ENCODE data around the gene ERICH6. TPM values are rescaled to one million over a fixed set of nuclear protein-coding genes. Genes with fewer than 3 reads are reported as not detected.

ERICH6 gene
- total RNA-seq, 1 donor from 2014 or later = not detected

- DNase-seq (ENCODE audit: low read depth, low spot score) = no peak
These were observed 89.8 kb downstream of the ERICH6 start for GRCh38 chr3:150613709-150614480.

- no peak for DNase-seq (ENCODE audit: low read depth, low spot score)
These were observed 90.7 kb downstream of the ERICH6 start for GRCh38 chr3:150613034-150613433.

- DNase-seq (ENCODE audit: low read depth, low spot score) = no peak
These were observed 91.2 kb downstream of the ERICH6 start for GRCh38 chr3:150612494-150612893.

- no peak for DNase-seq (ENCODE audit: low read depth, low spot score)
These were observed 92.1 kb downstream of the ERICH6 start for GRCh38 chr3:150611666-150612065.

- no peak for DNase-seq (ENCODE audit: low read depth, low spot score)
These were observed 92.9 kb downstream of the ERICH6 start for GRCh38 chr3:150610785-150611184.

GRCh38 chr3:150609988-150610387 is 93.7 kb downstream of the ERICH6 start:
- DNase-seq (ENCODE audit: low read depth, low spot score) = no peak

Other genes with a start within 250 kb of the ERICH6 start
- gene SERP1, start 157.4 kb downstream of the ERICH6 start, total RNA-seq = 187 and 198 TPM in 2 replicates
- 219 and 267 TPM in 2 replicates for gene EIF2A, start 157.1 kb downstream of the ERICH6 start, total RNA-seq
- gene SELENOT, start 100.6 kb downstream of the ERICH6 start, total RNA-seq = 291 and 391 TPM in 2 replicates
- gene SIAH2, start 59.2 kb upstream of the ERICH6 start, total RNA-seq = 20.5 and 24.1 TPM in 2 replicates
- not detected in 2 replicates for gene MINDY4B, start 201.5 kb upstream of the ERICH6 start, total RNA-seq